ELF-1 (cell line): ENCODE results near the gene LRRC3.

ENCODE experiments used
- DNase-seq: peaks from one replicate; pipeline ENCODE4 v3.0.0-alpha.2; 2016; ENCODE audit warnings: low read depth, low spot score

The LRRC3 gene

GRCh38 chr21:44456915-44457736 lies 1.8 kb downstream of the LRRC3 start:
- DNase-seq = no peak

- no peak for DNase-seq
These were observed 3.8 kb downstream of the LRRC3 start for GRCh38 chr21:44458971-44459711.

GRCh38 chr21:44459712-44460440 lies 4.6 kb downstream of the LRRC3 start:
- no peak for DNase-seq

GRCh38 chr21:44460441-44460755 lies 5.1 kb downstream of the LRRC3 start:
- DNase-seq = no peak

GRCh38 chr21:44461005-44461404 lies 5.7 kb downstream of the LRRC3 start:
- DNase-seq = no peak

GRCh38 chr21:44461464-44462001 lies 6.2 kb downstream of the LRRC3 start:
- DNase-seq = no peak

GRCh38 chr21:44462086-44462833 lies 7.0 kb downstream of the LRRC3 start:
- no peak for DNase-seq

GRCh38 chr21:44462834-44463200 lies 7.5 kb downstream of the LRRC3 start:
- DNase-seq = no peak

- no peak for DNase-seq
These were observed 8.4 kb downstream of the LRRC3 start for GRCh38 chr21:44463724-44464123.

GRCh38 chr21:44464351-44464750 lies 9.0 kb downstream of the LRRC3 start:
- DNase-seq = no peak

- no peak for DNase-seq
These were observed 11.1 kb downstream of the LRRC3 start for GRCh38 chr21:44466351-44466954.

GRCh38 chr21:44466996-44467858 lies 11.9 kb downstream of the LRRC3 start:
- DNase-seq = no peak

GRCh38 chr21:44467859-44468195 lies 12.5 kb downstream of the LRRC3 start:
- no peak for DNase-seq

- DNase-seq = no peak
These were observed 16.0 kb downstream of the LRRC3 start for GRCh38 chr21:44471341-44471740.

GRCh38 chr21:44471996-44472395 lies 16.7 kb downstream of the LRRC3 start:
- DNase-seq = no peak

- DNase-seq = no peak
These were observed 18.7 kb downstream of the LRRC3 start for GRCh38 chr21:44473915-44474555.

GRCh38 chr21:44475266-44475845 lies 20.0 kb downstream of the LRRC3 start:
- no peak for DNase-seq

GRCh38 chr21:44477131-44477530 lies 21.8 kb downstream of the LRRC3 start:
- DNase-seq = peak; percentile 75

- no peak for DNase-seq
These were observed 22.4 kb downstream of the LRRC3 start for GRCh38 chr21:44477712-44478111.
